ENCODE data around the gene PIK3C3.

Gene PIK3C3

DNA sequence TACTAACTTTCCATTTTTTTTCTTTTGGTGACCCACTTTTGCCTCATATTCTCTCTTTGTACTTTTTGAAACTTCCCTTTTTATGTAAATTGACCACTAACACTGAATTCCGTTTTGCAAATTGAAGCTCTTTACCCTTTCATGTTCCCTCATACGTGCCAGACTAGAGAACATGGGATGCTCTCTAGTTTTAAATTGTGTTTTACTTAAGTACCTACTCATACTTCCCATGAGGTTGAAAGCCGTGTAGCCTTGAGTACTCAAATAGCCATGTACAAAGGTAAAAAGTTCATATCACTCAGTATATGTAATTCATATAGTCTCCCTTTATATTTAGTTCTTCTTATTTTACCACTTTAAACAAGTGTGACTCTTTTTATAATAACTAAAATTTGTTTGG, 119.7 kb downstream of the PIK3C3 start:
- peaks cover 16% of the 10 kb centered on the region; the same call in 1 of the 2 replicates for H3K36me3 ChIP-seq (ENCODE audit: control insufficient read depth, insufficient read depth, low read length)
- H3K9me3 ChIP-seq (ENCODE audit: control insufficient read depth, insufficient read depth, low read length), result no peaks in the 10 kb centered on the region
- H3K27ac ChIP-seq (ENCODE audit: low read depth, low read length), result no peak overlapping the region
- no peak overlapping the region for H3K9ac ChIP-seq (ENCODE audit: low read depth, low read length)
- no peaks in the 10 kb centered on the region for H3K4me1 ChIP-seq (ENCODE audit: control insufficient read depth, insufficient read depth, low read length)
- H3K4me3 ChIP-seq (ENCODE audit: low read depth, low read length), result no peak overlapping the region
- no peaks in the 10 kb centered on the region for H3K27me3 ChIP-seq (ENCODE audit: control insufficient read depth, insufficient read depth, low read length)

DNA sequence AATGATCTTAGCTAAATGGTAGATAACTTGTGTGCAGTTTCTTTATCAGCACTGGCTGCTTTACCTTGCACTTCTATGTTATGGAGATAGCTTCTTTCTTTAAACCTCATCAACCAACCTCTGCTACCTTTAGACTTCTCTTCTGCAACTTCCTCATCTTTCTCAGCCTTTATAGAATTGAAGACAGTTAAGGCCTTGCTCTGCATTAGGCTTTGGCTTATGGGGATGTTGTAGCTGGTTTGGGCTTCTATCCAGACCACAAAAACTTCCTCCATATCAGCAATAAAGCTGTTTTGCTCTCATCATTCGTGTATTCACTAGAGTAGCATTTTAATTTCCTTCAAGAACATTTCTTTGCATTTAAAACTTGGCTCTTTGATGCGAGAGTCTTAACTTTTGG, 123.7 kb downstream of the PIK3C3 start:
- H3K27ac ChIP-seq (ENCODE audit: low read depth, low read length), result no peak overlapping the region
- H3K27me3 ChIP-seq (ENCODE audit: control insufficient read depth, insufficient read depth, low read length), result no peaks in the 10 kb centered on the region
- H3K36me3 ChIP-seq (ENCODE audit: control insufficient read depth, insufficient read depth, low read length), result peaks cover 10% of the 10 kb centered on the region; the same call in 1 of the 2 replicates
- no peaks in the 10 kb centered on the region for H3K4me1 ChIP-seq (ENCODE audit: control insufficient read depth, insufficient read depth, low read length)
- no peaks in the 10 kb centered on the region for H3K9me3 ChIP-seq (ENCODE audit: control insufficient read depth, insufficient read depth, low read length)
- no peak overlapping the region for H3K9ac ChIP-seq (ENCODE audit: low read depth, low read length)
- no peak overlapping the region for H3K4me3 ChIP-seq (ENCODE audit: low read depth, low read length)

DNA sequence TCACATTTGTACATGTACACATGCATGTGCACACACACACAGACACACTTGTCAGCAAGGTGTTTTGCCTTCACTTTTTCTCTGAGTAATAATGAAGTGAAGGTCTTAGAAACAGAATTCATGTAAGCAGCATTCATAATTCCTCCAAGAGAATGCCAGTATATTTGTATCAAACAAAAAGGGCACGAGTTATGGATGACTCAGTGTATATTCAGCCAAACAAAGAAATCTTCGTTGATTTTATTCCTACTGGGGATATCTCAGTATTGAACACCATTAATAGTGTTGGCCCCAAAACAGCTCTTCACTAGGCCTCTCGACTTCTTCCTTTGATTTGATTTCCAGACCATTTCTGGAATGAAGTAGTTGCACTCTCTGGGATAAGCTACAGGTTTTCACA, 125.3 kb downstream of the PIK3C3 start:
- Histone ChIP-seq H3K9me3 (ENCODE audit: control insufficient read depth, insufficient read depth, low read length) (no peaks in the 10 kb centered on the region), H3K9ac (ENCODE audit: low read depth, low read length) (no peak overlapping the region), H3K4me3 (ENCODE audit: low read depth, low read length) (no peak overlapping the region), H3K36me3 (ENCODE audit: control insufficient read depth, insufficient read depth, low read length) (peaks cover 10% of the 10 kb centered on the region; the same call in 1 of the 2 replicates), H3K4me1 (ENCODE audit: control insufficient read depth, insufficient read depth, low read length) (no peaks in the 10 kb centered on the region), H3K27me3 (ENCODE audit: control insufficient read depth, insufficient read depth, low read length) (no peaks in the 10 kb centered on the region), H3K27ac (ENCODE audit: low read depth, low read length) (no peak overlapping the region)

DNA sequence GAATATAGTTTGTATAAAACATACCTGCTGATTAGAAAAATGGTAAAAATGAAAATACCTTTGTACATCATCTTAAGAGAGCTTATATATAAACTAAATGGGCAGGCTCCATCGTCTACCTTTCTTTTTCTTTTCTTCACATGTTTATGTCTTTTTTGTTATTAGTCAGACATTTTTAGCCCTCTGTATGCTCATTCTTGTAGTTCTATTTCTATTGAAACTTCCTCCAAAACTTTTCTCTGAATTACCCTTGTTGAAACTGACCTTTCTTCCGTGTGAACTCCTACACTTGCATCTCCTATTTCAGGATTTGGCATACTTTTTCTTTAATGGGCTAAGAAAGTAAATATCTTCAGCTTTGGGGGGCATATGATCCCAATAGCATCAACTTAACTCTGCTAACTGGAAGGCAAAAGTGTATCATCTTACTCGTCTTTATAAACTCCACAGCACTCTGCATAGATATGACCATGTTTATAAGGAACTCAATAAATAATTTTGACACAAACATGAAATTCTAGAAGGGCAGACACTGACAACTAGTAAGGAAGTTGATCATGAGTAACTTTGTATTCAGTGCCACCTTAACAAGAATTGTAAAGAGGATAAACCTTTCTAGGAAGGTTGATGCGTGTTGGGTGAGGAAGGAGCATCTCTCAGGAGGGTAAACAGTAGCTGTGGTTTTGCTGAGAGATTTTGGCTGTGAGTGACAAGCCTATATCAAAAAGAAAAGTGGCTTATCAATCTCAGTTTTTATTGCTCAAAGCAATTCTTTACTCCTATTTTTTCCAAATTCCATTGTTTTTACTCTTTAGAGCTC, 127.6 kb downstream of the PIK3C3 start:
- no peak overlapping the region for H3K4me3 ChIP-seq (ENCODE audit: low read depth, low read length)
- H3K36me3 ChIP-seq (ENCODE audit: control insufficient read depth, insufficient read depth, low read length), result peaks cover 4% of the 10 kb centered on the region; the same call in 1 of the 2 replicates
- no peak overlapping the region for H3K9ac ChIP-seq (ENCODE audit: low read depth, low read length)
- H3K27ac ChIP-seq (ENCODE audit: low read depth, low read length), result no peak overlapping the region
- H3K9me3 ChIP-seq (ENCODE audit: control insufficient read depth, insufficient read depth, low read length), result no peaks in the 10 kb centered on the region
- no peaks in the 10 kb centered on the region for H3K4me1 ChIP-seq (ENCODE audit: control insufficient read depth, insufficient read depth, low read length)
- no peaks in the 10 kb centered on the region for H3K27me3 ChIP-seq (ENCODE audit: control insufficient read depth, insufficient read depth, low read length)

DNA sequence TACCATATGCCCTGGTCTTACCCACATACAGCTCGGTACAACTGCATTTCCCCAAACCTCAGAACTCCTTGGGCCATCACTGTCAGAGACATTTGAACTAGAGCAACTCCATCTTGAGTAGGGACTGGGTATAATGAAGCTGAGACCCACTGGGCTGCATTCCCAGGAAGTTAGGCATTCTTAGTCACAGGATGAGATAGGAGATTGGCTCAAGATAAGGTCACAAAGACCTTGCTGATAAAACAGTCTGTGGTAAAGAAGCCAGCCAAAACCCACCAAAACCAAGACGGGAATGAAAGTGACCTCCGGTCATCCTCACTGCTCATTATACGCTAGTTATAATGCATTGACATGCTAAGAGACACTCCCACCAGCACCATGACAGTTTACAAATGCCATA, 131.3 kb downstream of the PIK3C3 start:
- H3K27ac ChIP-seq (ENCODE audit: low read depth, low read length), result no peak overlapping the region
- no peaks in the 10 kb centered on the region; the same call in 1 of the 2 replicates for H3K36me3 ChIP-seq (ENCODE audit: control insufficient read depth, insufficient read depth, low read length)
- H3K9ac ChIP-seq (ENCODE audit: low read depth, low read length), result no peak overlapping the region
- H3K9me3 ChIP-seq (ENCODE audit: control insufficient read depth, insufficient read depth, low read length), result no peaks in the 10 kb centered on the region
- H3K27me3 ChIP-seq (ENCODE audit: control insufficient read depth, insufficient read depth, low read length), result no peaks in the 10 kb centered on the region
- H3K4me3 ChIP-seq (ENCODE audit: low read depth, low read length), result no peak overlapping the region
- H3K4me1 ChIP-seq (ENCODE audit: control insufficient read depth, insufficient read depth, low read length), result no peaks in the 10 kb centered on the region

DNA sequence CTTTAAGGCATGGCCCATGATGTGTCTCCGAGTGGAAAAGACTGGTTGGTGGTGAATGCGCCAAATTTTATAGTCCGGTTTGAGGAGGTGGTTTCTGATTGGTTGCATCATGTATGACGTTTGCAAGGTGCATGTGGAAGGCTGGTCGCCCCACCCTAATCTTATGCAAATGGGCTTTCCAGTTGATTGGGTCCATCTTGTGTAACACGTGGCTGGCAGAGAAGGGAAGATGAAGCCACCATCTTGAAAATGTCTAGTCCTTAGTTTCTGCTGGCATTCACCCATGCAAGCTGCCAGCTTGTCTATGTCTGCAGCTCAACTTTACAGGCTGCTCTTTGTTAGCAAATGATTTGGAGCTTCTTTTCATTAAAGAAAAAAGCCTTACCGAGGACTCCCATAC, 132.2 kb downstream of the PIK3C3 start:
- Histone ChIP-seq H3K27me3 (ENCODE audit: control insufficient read depth, insufficient read depth, low read length) (no peaks in the 10 kb centered on the region), H3K9ac (ENCODE audit: low read depth, low read length) (no peak overlapping the region), H3K36me3 (ENCODE audit: control insufficient read depth, insufficient read depth, low read length) (no peaks in the 10 kb centered on the region), H3K9me3 (ENCODE audit: control insufficient read depth, insufficient read depth, low read length) (no peaks in the 10 kb centered on the region), H3K27ac (ENCODE audit: low read depth, low read length) (no peak overlapping the region), H3K4me1 (ENCODE audit: control insufficient read depth, insufficient read depth, low read length) (no peaks in the 10 kb centered on the region), H3K4me3 (ENCODE audit: low read depth, low read length) (no peak overlapping the region)

DNA sequence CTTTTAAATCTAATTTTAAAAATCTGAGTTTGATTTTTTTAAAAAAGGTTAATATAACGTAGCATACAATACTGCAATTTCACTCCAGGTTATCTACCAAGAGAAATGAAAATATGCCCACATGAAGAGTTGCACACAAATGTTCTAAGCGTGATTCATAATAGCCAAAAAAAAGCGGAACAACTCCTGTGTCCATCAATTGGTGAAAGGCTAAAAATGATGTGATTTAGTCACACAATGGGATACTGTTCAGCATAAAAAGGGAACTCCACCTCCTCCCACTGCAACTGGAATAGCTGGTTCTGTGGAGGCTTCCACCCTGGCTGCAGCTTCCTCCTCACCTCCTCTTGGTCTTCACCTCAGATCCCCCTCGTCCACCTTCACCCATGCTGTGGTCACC, 132.8 kb downstream of the PIK3C3 start:
- Histone ChIP-seq H3K27ac (ENCODE audit: low read depth, low read length) (no peak overlapping the region), H3K9me3 (ENCODE audit: control insufficient read depth, insufficient read depth, low read length) (no peaks in the 10 kb centered on the region), H3K4me1 (ENCODE audit: control insufficient read depth, insufficient read depth, low read length) (no peaks in the 10 kb centered on the region), H3K27me3 (ENCODE audit: control insufficient read depth, insufficient read depth, low read length) (no peaks in the 10 kb centered on the region), H3K9ac (ENCODE audit: low read depth, low read length) (no peak overlapping the region), H3K4me3 (ENCODE audit: low read depth, low read length) (no peak overlapping the region), H3K36me3 (ENCODE audit: control insufficient read depth, insufficient read depth, low read length) (no peaks in the 10 kb centered on the region)

DNA sequence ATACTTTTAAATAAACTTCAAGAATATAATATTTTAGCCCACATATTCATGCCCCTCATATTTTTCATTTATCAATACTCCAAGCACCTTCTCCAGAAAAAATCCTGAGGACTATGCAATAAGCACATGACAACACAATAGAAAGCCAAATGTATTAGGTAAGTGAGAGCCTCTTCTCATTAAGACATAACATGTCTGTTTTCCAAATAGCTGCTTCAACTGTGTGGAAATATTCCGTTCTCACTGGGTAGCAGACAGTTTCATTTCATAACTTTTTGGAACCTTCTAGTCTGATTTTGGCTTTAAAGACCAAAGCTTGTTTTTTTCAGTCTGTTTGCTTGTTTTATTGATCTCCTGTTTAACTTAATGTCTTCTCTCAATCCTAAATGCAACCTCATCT, 137.8 kb downstream of the PIK3C3 start:
- no peaks in the 10 kb centered on the region for H3K36me3 ChIP-seq (ENCODE audit: control insufficient read depth, insufficient read depth, low read length)
- H3K27me3 ChIP-seq (ENCODE audit: control insufficient read depth, insufficient read depth, low read length), result no peaks in the 10 kb centered on the region
- no peak overlapping the region for H3K27ac ChIP-seq (ENCODE audit: low read depth, low read length)
- H3K4me3 ChIP-seq (ENCODE audit: low read depth, low read length), result no peak overlapping the region
- no peaks in the 10 kb centered on the region for H3K9me3 ChIP-seq (ENCODE audit: control insufficient read depth, insufficient read depth, low read length)
- no peaks in the 10 kb centered on the region for H3K4me1 ChIP-seq (ENCODE audit: control insufficient read depth, insufficient read depth, low read length)
- no peak overlapping the region for H3K9ac ChIP-seq (ENCODE audit: low read depth, low read length)

DNA sequence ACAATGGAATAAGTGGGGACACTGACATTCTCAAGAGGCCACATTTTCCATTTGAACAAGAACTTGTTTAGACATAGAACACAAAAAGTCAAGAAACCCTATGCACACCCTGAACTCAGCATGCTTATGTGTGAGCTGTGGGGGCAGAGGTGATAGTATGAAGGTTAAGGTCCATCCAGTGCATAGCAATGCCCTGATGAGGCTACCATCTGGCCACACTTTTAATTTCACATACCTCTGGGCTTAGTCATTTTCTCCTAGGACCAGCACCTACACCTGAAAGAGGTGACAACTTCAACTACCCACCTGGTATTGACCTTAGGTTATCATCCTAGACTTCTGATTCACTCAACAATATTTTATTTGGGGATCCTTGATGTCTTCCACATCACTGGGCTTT, 139.8 kb downstream of the PIK3C3 start:
- no peaks in the 10 kb centered on the region for H3K27me3 ChIP-seq (ENCODE audit: control insufficient read depth, insufficient read depth, low read length)
- no peaks in the 10 kb centered on the region for H3K36me3 ChIP-seq (ENCODE audit: control insufficient read depth, insufficient read depth, low read length)
- no peak overlapping the region for H3K9ac ChIP-seq (ENCODE audit: low read depth, low read length)
- H3K4me3 ChIP-seq (ENCODE audit: low read depth, low read length), result no peak overlapping the region
- no peak overlapping the region for H3K27ac ChIP-seq (ENCODE audit: low read depth, low read length)
- H3K4me1 ChIP-seq (ENCODE audit: control insufficient read depth, insufficient read depth, low read length), result no peaks in the 10 kb centered on the region
- H3K9me3 ChIP-seq (ENCODE audit: control insufficient read depth, insufficient read depth, low read length), result no peaks in the 10 kb centered on the region

DNA sequence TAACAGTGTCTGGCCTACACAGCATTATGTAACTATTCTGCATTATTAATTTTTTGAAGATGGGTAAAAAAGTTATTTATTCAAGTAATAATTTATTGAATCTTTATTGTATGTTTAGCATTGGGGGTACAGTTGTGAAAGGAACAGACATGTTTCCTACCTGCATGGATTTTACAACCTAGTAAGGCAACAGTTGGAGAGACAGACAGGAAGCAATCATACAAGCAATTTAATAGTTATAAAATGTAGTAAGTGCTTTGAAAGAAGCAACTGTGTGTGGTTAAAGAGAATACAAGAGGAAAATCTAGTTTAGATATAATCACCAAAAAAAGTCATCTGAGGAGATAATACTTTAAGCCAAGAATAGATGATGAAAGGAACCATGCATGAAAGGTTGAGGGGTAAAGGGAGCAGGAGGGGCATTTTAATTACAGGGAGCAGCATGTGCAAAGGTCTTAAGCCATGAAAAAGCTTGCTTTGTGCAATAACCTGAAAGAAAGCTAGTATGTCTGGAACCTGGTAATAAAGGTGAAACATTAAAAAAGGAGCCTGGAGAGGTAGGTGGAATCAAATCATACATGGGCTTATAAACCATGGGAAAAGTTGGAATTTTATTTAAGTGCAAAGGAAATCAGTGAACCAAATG, 140.8 kb downstream of the PIK3C3 start:
- Histone ChIP-seq H3K27me3 (ENCODE audit: control insufficient read depth, insufficient read depth, low read length) (no peaks in the 10 kb centered on the region), H3K4me3 (ENCODE audit: low read depth, low read length) (no peak overlapping the region), H3K27ac (ENCODE audit: low read depth, low read length) (no peak overlapping the region), H3K4me1 (ENCODE audit: control insufficient read depth, insufficient read depth, low read length) (no peaks in the 10 kb centered on the region), H3K9ac (ENCODE audit: low read depth, low read length) (no peak overlapping the region), H3K36me3 (ENCODE audit: control insufficient read depth, insufficient read depth, low read length) (no peaks in the 10 kb centered on the region), H3K9me3 (ENCODE audit: control insufficient read depth, insufficient read depth, low read length) (no peaks in the 10 kb centered on the region)

DNA sequence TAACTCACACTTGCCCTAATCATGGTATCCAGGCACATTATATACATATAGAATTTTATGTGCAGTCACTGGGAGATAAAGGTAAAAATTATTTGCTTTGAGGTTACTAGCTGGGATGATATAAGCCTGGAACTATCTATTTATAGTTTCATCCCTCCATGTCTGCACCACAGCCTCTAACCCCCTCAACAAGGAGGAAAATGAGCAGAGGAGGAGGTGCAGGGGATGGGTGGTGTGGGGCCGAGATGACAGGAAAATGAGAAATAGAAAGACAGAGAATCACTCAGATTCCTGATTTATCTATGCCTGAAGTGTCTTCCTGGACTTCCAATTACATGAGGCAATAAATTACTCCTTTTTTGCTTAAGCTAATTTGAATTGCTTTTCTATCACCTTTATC, 145.2 kb downstream of the PIK3C3 start:
- no peaks in the 10 kb centered on the region for H3K27me3 ChIP-seq (ENCODE audit: control insufficient read depth, insufficient read depth, low read length)
- no peaks in the 10 kb centered on the region for H3K36me3 ChIP-seq (ENCODE audit: control insufficient read depth, insufficient read depth, low read length)
- H3K4me1 ChIP-seq (ENCODE audit: control insufficient read depth, insufficient read depth, low read length), result no peaks in the 10 kb centered on the region
- H3K27ac ChIP-seq (ENCODE audit: low read depth, low read length), result no peak overlapping the region
- H3K9ac ChIP-seq (ENCODE audit: low read depth, low read length), result no peak overlapping the region
- H3K9me3 ChIP-seq (ENCODE audit: control insufficient read depth, insufficient read depth, low read length), result no peaks in the 10 kb centered on the region
- no peak overlapping the region for H3K4me3 ChIP-seq (ENCODE audit: low read depth, low read length)
